Liver (tissue), 3 donors: Measurements from ENCODE around the gene CRIP1.

Experiments
- EGR1 ChIP-seq, 2 donors: IDR thresholded peaks; 2 replicates each; pipeline ENCODE4 v1.6.1; 2016 to 2018; ENCODE audit warnings: antibody characterized with exemption in 2 of 2, low read depth in 2 of 2
- FOXA1 ChIP-seq: IDR thresholded peaks from 2 replicates; pipeline ENCODE4 v1.6.1; 2016; ENCODE audit warnings: antibody characterized with exemption
- GABPA ChIP-seq, 2 donors: IDR thresholded peaks in 1 of 2; conservative IDR thresholded peaks in 1 of 2; 2 replicates each; pipeline ENCODE4 v1.6.1; 2016; ENCODE audit warnings: antibody characterized with exemption in 2 of 2, mild to moderate bottlenecking in 1 of 2, moderate library complexity in 1 of 2
- HNF4G ChIP-seq: IDR thresholded peaks from 2 replicates; pipeline ENCODE4 v1.6.1; 2016; ENCODE audit warnings: antibody characterized with exemption
- JUND ChIP-seq, 2 donors: IDR thresholded peaks; 2 replicates each; pipeline ENCODE4 v1.6.1; 2016; ENCODE audit warnings: antibody characterized with exemption in 2 of 2
- RAD21 ChIP-seq, 2 donors: IDR thresholded peaks; 2 replicates each; pipeline ENCODE4 v1.6.1; 2016; ENCODE audit warnings: antibody characterized with exemption in 2 of 2, mild to moderate bottlenecking in 2 of 2
- RXRA ChIP-seq, 2 donors: IDR thresholded peaks; 2 replicates each; pipeline ENCODE4 v1.6.1; 2017 to 2018; ENCODE audit warnings: antibody characterized with exemption in 2 of 2, mild to moderate bottlenecking in 1 of 2
- SP1 ChIP-seq: IDR thresholded peaks from 2 replicates; pipeline ENCODE4 v1.6.1; 2018; ENCODE audit warnings: antibody characterized with exemption, mild to moderate bottlenecking
- TF ChIP-seq, protein P1 (sequence below): fragments of 150-350 bp; IDR thresholded peaks from 2 replicates; pipeline ENCODE4 v1.5.1; 2017; ENCODE audit warnings: improper control_type of control experiment, low read depth, low read length; ENCODE audit not compliant: missing input control
- TF ChIP-seq, protein P2 (sequence below): IDR thresholded peaks from 2 replicates; pipeline ENCODE4 v1.6.1; 2016; ENCODE audit warnings: antibody characterized with exemption
- TF ChIP-seq, protein P3 (sequence below): IDR thresholded peaks from 2 replicates; pipeline ENCODE4 v1.6.1; 2016; ENCODE audit warnings: antibody characterized with exemption, mild to moderate bottlenecking
- donor health status: healthy.
- donor health status: healthy.

DNA sequence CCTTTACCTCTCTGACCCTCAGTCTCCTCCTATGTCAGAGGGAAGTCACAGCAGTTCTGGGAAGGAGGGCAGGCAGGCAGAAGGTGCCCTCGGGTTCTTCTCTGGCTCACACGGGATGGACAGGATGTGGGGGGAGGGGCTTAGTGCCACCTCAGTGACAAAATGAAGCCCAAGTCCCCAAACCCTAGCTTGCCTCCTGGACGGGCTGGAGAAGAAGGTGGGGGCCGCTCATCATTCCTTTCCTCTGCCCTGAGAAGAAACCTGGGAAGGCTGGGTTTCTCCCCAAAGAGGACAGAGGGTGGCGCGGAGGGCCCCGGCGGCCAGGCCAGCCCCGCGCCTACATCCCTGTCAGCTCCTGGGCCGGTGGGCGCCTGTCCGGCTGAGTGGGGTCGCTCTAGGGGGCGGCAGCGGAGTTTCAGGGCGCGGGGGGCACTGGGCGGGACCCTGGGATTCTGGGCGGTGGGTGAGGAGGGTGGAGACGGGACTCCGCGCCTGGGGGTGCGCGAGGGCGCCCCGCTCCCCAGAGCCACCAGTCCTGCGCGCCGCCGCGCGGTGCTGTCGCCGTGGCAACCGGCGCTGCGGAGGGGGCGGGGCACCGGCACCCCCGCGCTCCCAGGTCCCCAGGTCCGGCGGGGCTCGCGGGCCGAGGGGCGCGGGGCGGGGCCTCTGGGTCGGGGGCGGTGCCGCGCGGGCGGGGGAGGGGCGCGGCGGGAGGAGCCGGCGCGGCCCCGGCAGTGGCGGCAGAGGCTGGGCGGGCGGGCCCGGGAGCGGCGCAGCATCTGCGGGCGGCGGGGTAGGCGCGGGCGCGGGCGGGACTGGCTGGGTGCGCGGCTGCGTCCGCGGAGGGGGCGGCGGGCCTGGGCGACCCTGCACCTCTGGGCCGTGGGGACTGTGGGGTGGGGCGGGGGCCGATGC, 39.4 kb downstream of the CRIP1 start, which contains the start of gene TMEM121:
- TF ChIP-seq, protein P1, sequence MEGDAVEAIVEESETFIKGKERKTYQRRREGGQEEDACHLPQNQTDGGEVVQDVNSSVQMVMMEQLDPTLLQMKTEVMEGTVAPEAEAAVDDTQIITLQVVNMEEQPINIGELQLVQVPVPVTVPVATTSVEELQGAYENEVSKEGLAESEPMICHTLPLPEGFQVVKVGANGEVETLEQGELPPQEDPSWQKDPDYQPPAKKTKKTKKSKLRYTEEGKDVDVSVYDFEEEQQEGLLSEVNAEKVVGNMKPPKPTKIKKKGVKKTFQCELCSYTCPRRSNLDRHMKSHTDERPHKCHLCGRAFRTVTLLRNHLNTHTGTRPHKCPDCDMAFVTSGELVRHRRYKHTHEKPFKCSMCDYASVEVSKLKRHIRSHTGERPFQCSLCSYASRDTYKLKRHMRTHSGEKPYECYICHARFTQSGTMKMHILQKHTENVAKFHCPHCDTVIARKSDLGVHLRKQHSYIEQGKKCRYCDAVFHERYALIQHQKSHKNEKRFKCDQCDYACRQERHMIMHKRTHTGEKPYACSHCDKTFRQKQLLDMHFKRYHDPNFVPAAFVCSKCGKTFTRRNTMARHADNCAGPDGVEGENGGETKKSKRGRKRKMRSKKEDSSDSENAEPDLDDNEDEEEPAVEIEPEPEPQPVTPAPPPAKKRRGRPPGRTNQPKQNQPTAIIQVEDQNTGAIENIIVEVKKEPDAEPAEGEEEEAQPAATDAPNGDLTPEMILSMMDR: no peak
- TF ChIP-seq SP1: no peak
- no peak for TF ChIP-seq RAD21 (IDR thresholded peaks at IDR 0.05)
- TF ChIP-seq, protein P2, sequence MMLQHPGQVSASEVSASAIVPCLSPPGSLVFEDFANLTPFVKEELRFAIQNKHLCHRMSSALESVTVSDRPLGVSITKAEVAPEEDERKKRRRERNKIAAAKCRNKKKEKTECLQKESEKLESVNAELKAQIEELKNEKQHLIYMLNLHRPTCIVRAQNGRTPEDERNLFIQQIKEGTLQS: no peak
- TF ChIP-seq GABPA (IDR thresholded peaks at IDR 0.05 in 1 of 2, conservative IDR thresholded peaks at IDR 0.05 in 1 of 2): no peak
- TF ChIP-seq, protein P3, sequence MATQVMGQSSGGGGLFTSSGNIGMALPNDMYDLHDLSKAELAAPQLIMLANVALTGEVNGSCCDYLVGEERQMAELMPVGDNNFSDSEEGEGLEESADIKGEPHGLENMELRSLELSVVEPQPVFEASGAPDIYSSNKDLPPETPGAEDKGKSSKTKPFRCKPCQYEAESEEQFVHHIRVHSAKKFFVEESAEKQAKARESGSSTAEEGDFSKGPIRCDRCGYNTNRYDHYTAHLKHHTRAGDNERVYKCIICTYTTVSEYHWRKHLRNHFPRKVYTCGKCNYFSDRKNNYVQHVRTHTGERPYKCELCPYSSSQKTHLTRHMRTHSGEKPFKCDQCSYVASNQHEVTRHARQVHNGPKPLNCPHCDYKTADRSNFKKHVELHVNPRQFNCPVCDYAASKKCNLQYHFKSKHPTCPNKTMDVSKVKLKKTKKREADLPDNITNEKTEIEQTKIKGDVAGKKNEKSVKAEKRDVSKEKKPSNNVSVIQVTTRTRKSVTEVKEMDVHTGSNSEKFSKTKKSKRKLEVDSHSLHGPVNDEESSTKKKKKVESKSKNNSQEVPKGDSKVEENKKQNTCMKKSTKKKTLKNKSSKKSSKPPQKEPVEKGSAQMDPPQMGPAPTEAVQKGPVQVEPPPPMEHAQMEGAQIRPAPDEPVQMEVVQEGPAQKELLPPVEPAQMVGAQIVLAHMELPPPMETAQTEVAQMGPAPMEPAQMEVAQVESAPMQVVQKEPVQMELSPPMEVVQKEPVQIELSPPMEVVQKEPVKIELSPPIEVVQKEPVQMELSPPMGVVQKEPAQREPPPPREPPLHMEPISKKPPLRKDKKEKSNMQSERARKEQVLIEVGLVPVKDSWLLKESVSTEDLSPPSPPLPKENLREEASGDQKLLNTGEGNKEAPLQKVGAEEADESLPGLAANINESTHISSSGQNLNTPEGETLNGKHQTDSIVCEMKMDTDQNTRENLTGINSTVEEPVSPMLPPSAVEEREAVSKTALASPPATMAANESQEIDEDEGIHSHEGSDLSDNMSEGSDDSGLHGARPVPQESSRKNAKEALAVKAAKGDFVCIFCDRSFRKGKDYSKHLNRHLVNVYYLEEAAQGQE: no peak
- TF ChIP-seq FOXA1: no peak
- TF ChIP-seq RXRA (IDR thresholded peaks at IDR 0.05): no peak
- no peak for TF ChIP-seq EGR1 (IDR thresholded peaks at IDR 0.05; ENCODE audit: low read depth in 2 of 2)
- no peak for TF ChIP-seq HNF4G
- TF ChIP-seq JUND (IDR thresholded peaks at IDR 0.05): no peak
